GM19238 (cell line): ENCODE data around the gene UBE4A.
"Not testable (repeated sequence)": the region's sequence is repeated elsewhere in the genome, so short reads cannot be mapped to it uniquely, and the experiment has no call there.

ENCODE experiments used
- DNase-seq: peaks from one replicate; pipeline ENCODE4 v3.0.0; 2011; ENCODE audit warnings: low spot score; ENCODE audit not compliant: insufficient read length

The UBE4A gene

DNA sequence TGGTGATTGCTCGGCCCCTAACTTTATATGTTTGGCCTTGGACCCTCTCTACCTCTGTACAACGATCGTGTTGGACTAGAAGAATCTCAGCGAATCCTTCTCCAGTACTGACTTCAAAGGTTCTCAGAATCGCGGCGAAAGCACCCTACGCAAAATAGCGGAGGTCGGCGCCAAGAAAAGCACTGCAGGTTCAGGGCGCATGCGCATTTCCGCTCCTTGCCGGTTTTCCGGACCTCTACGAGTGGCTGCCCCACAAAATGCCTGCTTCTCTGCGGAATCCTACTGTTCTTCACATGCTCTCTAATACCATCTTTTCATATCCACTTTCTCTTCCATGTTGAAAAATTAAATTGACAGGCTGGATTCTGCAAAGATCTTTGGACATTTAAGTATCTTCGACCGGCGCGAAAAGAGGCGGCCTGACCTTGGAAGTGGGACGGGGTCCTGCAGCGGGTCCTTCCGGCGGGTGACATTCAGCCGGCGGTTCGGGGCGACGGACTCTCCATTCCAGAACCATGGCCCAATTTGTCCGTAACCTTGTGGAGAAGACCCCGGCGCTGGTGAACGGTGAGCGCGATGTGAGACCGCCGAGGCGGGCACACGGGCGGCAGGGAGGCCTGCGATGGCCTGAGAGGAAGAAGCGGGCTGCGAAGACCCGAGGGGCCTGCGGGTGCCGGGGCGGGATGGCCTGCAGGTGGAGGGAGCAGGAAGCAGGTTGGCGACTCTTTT, 41.9 kb downstream of the UBE4A start, which contains the start of gene ATP5MG:
TSS of gene ATP5MG (plus strand) at position 456 of the 729 bp plus-strand sequence. CDS start at position 516, 60 bp downstream.
- peak; percentile 72 for DNase-seq

DNA sequence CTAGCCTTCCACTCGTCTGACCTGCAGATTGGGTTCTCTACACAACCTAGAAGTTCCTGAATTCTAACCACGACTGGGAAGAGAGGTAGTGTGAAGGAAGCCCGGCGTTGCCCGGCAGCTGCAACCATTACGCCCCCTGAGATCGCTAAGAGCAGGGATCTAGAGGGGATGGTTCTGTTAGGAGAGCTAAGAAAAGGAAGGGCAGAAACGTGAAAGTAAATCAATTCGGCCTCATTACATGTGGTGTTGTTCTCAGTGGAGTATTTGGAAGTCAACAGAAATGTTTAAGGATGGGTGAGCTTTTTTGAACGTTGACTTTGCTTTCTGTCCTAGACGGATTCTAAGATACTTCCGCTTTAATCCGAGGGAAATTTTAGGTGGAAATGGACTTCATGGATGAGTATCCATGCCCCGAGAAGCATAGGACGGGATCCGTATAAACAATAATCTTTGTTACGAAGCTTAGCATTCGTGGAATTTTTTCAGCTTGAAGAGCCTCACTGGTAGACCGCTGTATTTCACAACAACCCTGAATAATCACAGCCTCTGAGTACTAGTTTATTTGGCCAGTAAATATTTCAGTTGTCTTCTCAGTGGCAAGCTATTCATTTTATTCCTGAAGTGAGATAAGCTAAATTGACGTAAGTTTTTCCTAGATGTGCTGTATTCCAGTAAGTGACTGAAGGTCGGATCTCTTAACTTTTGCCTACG, 42.6 kb downstream of the UBE4A start:
- no peak for DNase-seq

DNA sequence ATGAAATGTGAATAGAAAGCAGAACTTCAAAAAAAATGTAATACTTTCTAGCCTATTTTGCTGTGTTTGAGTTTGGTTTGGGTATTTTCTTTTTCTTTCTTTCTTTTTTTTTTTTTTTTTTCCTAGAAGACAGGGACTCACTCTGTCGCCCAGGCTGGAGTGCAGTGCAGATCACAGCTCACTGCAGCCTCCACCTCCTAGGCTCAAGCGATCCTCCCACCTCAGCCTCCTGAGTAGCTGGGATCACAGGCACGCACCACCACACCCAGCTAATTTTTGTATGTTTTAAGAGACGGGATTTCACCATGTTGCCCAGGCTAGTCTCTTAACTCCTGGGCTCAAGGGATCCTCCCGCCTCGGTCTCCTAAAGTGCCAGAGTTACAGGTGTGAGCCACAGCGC, 43.2 kb downstream of the UBE4A start:
- not testable (repeated sequence) for DNase-seq

DNA sequence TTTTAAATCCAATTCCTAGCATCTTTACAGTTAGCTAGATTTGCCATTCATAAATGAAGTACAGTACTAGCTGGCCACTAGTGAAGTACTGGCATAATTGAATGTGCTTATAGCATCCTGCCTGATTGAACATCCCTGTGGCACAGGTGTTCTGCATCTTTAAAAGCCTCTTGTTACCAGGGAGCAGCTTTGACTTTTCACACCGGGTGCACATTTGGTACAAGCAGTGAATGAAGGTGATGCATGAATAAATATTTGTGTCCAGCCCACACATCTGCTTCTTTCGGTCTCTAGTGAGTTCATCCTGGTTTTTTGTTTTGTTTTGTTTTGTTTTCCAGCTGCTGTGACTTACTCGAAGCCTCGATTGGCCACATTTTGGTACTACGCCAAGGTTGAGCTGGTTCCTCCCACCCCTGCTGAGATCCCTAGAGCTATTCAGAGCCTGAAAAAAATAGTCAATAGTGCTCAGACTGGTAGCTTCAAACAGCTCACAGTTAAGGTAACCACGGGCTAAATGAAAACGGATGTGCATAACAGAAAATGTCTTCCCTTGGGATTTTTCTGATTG, 47.3 kb downstream of the UBE4A start:
- DNase-seq, result no peak

DNA sequence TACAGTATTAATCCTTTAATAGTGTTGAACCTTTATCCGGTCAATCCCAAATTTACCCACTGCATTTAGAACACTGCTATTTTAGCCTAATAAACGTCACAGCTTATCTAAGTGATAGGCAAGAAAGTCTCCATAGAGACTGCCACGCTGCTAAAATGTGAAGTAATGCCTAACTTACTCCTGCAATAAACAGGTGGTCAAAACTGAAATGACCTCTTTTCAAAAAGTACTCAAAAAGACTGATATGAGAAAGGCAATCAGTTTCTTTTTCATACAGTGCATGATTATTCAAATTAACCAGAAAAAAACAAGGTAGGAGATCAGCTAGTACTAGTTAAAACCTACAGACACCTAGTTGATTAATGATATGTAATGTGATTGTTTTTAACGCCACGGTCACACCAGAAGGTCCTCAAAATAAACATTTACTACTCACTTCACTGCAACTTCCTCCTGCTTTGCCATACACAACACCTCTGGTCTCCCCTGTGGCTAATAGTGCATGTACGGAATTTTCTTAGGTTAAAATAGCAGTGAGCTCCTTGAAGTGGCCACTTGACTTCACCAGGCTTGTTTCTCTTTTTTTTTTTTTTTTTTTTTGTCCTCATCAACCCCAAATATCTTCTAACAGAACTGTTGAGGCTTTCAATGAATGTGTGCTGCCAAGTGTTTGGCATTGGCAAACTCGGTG, 50.8 kb downstream of the UBE4A start:
- DNase-seq, result no peak

DNA sequence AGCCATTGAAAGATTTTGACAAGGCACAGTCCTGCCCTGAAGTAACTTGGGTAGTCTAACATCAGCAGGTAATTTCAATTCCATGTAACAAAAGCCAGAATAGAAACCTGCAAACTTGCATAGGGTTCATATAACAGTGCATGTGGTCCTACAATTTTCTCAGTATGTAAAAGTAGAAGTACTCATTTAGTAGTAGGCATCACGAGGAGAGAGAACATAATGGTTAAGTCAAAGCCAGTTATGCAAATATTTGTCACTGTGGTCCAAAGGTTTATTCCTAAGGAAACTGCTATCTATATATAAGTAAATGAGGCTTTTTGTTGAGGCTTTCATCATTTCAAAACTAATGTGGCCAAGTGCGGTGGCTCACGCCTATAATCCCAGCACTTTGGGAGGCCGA, 52.1 kb downstream of the UBE4A start:
- no peak for DNase-seq

DNA sequence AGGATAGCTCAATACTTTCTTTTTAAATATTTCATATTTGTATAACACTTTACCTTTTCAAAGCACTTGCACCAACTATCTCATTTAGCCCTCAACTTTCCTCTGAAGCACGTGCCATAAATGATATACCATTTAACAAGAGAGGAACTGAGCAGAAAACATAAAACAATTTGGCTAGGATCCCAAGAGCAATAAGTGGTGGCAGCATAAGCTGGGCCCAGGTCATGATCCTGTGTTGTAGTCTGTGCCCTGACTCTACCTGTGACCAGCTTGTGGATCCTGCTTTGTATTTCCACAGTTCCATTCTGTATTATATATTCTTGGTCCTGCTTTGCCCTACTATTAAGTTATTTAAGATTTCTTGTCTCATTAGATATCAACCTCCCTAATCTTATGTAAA, 53.5 kb downstream of the UBE4A start:
- no peak for DNase-seq

DNA sequence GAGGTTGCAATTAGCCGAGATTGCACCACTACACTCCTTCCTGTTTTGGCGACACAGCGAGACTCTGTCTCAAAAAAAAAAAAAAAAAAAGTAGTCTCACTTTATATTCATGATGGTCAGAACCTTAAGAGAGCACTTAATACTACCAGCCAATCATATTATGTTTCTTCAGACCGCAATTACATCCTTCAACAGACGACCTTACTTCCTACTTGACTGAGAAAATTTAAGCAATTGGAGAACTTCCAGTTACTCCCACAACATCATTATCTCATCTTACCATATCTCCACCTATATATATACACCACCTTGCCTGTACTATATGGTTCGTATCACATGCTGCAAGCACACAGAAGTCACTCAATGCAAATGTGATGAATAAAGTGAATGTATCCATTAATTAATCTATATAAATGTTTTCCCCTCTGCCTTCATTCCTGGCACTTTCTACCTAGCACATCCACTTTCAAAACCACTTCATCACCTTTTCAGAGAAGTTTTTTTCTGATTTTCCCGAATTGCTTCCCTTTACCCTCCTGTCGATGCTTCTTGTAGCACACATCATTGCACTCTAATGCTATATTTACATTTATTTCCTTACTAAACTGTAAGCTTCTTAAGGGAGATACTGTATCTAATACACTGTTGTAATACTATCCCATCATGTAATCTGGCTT, 55.8 kb downstream of the UBE4A start:
- no peak for DNase-seq

DNA sequence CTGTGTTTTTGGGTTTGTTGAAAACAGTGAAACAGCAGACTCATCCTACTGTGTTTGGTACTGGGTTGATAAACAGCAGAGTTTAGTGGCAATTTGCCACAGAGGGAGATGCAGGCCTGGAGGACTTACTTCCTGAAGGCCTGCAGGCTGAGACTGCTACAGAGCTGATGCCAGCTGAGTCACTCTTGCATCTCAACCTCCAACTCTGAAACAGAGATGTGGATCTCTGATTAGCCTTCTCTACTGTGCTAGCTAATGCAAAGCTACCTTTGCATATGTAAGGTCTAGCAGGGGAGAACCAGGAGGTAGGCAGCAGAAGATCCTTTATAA, 56.3 kb downstream of the UBE4A start:
- DNase-seq, result no peak

DNA sequence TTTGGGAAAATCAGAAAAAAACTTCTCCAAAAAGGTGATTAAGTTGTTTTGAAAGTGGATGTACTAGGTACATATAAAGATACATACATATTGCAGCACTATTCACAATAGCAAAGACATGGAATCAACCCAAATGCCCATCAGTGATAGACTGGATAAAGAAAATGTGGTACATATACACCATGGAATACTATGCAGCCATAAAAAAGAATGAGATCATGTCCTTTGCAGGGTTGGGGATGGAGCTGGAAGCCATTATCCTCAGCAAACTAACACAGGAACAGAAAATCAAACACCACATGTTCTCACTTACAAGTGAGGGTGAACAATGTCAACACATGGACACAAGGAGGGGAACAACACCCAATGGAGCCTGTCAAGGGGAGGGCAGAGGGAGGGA, 57.5 kb downstream of the UBE4A start:
- not testable (repeated sequence) for DNase-seq

DNA sequence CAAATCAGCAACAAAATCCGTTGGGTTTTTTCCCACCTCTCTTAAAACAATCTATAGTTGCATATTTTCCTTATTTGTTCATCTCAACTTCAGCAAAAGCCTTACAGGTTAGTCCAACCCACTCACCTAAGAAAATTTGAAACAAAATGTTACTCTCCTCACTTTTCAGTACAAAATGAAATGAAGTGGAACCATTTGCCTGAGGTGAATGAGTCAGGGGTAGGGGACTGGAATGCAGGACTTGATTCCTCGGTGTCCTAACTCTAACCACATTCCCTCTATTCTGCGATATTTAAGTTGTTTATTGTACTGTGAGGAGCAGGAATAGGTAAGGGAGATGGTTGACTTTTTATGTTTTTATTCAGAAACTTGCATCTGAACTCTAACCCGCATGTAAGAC, 58.4 kb downstream of the UBE4A start:
- no peak for DNase-seq

DNA sequence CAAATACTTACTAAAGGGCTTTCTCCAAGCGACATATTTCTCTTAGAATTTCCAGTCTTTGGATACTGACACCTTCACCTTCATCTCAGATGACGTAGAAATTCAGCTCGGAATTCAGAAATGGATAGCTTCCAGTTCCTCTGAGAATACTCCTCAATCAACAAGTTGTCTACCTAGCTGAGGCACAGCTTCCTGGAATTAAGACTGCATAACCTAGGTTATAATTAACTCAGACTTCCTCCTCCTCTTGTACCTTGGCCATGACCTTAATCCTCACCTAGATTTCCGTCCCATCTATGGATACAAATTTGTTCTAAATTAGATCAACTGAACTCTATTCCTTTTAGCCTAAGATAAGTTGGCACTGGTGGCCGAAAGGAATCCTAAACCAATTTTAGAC, 59.4 kb downstream of the UBE4A start:
- DNase-seq, result no peak

DNA sequence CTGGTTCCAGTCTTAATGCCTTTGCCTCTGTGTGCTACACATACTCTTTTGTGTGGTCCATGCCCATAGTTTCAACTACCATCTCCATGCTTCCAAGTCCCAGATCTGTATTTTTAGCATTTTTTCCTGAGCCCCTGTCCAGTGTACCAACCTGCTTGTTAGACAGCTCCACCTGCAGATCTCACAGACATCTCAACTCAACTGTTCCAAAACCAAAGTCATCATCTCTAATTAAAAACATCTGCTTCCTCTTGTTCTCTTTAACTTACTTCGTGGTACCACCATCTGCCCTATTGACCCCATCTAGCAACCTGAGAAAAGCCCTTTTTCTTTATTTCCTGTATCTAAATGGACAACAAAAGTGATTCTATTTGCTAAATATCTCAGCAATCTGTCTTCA, 68.3 kb downstream of the UBE4A start:
- no peak for DNase-seq

DNA sequence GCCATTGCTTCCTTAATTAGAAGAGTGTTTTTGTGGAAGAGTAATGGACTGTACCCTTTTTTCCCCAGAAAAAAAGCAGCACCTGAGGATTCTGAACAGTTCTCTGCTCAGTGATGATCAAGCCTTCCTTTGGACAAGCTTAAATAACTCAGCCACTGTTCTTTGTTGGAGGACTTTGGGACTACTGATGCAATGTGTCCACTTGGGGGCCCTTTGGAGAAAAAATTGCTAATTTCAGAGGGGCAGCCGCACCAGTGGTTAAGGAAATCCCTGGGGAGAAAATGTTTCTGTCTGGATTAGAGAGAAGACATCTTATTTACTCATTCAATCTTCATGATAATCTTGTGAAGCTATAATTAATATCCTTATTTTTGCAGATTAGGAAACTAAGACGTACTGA, 71.6 kb downstream of the UBE4A start:
- no peak for DNase-seq

DNA sequence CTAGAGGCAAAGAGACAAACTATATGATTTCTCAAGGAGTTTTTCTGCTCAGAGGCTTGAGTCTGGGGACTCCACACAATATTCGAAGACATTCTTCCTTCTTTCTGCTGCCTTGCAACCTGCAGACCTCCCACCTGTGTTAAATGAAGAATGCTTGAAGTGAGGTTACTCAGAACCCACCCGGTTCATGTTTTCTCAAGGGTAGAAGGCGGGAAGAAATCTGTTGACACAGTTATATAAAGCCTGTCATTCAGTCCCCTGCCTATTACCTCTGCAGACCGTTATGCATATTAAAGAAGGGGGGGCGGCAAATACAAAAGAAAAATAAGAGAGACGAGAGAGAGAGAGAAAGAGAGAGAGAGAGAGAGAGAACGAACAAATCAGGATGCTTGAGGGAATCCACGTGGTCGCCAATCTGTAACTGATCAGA, 74.7 kb downstream of the UBE4A start:
- no peak for DNase-seq

DNA sequence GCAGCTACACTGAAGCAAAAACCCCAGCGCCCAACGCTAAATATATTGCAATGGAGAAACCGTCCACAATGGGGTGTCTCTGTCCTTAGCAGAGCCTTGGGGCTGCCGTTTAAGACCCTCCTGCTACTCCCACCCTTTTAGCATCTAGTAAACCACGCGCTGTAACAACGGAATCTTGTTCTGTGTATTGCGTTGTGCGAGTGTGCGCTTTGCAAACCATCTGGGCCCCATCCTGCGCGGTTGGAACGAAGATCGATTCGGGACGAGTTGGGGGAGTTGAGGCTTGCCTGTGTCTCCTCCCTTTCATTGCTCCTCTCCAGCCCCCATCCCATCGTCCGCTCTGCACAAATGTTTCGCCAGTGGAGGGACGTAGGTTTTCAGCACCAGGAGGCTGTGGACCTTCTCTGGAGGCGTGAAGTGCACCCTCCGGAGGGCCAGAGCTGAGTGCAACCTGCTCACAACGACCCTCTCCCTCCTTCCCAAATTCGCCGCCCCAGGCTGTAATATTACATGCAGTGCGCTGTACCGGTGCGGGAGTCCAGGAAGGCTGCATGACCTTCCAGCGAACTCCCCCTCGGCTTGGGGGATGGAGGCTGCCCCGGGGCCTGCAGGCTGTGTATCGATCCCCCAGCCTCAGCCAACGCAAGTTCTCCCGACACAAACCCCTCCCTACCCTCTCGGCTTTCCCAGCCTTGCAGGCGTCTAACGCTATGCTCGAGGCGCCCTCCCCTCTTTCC, 75.3 kb downstream of the UBE4A start:
- DNase-seq, result no peak

DNA sequence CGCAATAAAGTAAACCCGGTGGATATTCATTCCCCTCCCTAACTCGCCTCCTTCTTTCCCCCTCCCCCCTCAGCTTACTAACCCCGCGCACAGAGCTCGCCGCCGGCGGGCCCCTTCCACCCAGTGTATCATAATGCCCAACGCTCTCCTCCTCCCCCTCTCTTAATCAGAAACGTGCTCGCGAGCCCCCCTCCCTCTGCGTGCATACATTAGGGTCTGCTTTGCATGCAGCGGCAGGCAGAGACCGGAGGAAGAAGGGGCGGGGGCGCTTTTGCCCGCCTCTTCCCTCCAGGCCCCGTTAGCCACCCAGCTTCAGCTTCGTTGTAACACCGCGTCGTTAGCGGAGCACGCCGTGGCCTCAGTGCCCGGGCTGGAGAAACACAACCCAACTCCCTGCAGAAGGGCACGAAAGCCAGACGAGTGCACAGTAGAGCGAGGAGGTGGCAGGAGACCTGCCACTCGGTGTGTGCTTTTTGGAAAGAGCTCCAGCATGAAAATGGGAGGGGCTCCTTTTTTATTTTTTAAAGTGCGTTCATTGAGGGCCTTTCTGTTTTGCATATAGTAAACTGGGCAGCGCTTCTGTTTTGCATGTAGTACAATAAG, 76.0 kb downstream of the UBE4A start:
- DNase-seq, result peak; percentile 55

DNA sequence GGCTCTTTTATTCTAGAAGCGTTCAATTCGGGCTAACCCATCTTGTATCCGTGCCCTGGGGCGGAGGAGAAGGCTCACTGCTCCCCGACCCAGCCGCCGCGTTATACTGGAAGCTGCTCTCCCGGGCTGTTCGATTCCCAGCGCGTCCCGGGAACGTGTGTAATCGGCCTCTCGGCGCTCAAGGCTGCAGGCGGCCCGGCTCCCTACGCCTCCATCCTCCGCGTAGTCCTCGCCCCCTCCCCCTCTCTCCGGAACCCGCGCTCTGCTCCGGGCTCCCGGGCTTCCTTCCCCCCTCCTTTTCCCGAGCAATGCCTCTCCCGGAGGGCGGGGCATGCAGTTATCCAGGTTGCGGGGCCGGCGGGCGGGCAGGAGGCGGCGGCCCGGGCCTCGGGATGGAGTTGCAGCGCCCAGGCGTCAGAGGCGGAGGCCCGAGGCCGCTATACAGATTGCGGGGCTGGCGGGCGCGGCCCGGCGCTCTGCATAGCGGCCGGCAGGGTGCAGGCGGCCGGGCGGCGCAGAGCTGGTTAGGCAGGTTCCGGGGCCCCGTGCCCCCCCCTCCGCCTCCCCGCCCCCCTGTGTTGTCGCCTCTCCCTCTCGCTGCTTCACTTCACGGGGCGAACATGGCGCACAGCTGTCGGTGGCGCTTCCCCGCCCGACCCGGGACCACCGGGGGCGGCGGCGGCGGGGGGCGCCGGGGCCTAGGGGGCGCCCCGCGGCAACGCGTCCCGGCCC, 76.7 kb downstream of the UBE4A start, which contains the start of gene KMT2A:
TSS of gene KMT2A (plus strand) at position 600 of the 732 bp plus-strand sequence. CDS start at position 621, 21 bp downstream.
- DNase-seq, result peak; percentile 77

DNA sequence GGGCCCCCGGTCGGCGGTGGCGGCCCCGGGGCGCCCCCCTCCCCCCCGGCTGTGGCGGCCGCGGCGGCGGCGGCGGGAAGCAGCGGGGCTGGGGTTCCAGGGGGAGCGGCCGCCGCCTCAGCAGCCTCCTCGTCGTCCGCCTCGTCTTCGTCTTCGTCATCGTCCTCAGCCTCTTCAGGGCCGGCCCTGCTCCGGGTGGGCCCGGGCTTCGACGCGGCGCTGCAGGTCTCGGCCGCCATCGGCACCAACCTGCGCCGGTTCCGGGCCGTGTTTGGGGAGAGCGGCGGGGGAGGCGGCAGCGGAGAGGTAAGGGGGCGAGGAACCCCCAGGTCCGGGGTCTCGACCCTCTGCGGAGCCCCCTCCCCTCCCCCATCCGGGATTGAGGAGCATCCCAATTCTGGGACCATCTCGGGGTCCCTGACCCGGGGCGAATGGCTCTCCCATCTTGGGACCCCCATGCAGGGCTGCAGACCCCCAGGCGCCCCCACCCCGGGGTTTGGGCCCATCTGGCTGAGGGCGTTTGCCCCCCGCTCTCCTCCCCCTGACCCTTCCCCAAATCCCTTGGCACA, 77.3 kb downstream of the UBE4A start:
- no peak for DNase-seq
